Stimulated activated CD8-positive, alpha-beta memory T cell treated with anti-CD3 and anti-CD28 coated beads, Interleukin-15, amount 100 ng/mL, for 1 hour (primary cell): ENCODE measurements around the gene FAM149B1.

Experiments used
- DNase-seq: peaks from one replicate; pipeline ENCODE4 v3.0.0-alpha.2; 2020; ENCODE audit warnings: low read depth

FAM149B1 gene

DNA sequence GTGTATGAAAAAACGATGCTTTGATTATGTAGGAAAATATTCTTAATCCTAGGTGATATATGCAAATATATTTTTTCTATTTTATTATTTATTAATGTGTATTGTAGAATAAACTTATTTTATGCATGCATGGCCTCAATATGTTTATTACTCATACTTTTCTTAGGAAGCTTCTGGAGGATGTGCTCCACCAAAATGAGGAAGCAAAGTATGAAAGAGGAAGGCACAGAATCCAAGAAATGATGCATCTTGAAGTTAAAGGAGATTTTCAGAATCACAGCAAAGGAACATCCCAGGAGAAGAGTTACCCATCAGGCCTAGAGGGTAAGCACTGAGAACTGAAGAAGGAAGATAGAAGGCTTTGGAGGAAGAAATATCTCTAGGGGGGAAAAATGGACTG is 119.5 kb downstream of the FAM149B1 start:
- no peak for DNase-seq

DNA sequence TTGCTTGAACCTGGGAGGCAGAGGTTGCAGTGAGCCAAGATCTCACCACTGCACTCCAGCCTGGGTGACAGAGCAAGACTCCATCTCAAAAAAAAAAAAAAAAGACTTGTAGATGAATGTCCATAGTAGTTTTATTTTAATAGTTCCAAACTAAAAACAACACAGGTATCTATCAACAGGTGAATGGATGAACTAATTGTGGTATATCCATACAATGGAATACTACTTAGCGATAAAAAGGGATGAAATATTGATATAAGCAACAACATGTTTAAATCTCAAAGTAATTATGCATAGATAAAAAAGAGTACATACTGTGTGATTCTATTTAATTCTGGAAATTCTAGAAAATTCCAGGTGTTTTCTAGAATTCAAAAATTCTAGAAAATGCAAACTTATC is 122.0 kb downstream of the FAM149B1 start:
- no peak for DNase-seq

DNA sequence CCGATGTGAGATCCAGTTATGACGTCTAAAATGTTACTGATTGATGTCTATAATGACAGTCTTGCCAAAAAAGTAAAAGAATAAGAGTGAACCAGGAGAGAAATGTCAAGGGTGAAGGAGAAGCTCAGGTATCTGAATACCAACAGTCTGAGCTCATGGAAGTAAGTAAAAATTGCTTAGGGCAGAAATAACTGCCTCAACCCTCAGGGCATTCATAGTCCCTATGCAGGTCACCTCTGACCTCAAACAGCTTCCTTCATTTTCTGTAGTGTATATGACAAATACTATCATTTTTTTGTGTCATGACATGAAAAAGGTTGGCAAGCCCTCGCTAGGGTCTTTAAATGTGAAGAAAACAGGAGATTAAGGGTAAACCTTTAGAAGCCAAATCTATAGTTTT is 125.5 kb downstream of the FAM149B1 start:
- no peak for DNase-seq
